ENCODE results near the gene HYAL1. TPM values are rescaled to one million over a fixed set of nuclear protein-coding genes. Genes with fewer than 3 reads are reported as not detected.
"Not testable (repeated sequence)": the region's sequence is repeated elsewhere in the genome, so short reads cannot be mapped to it uniquely, and the experiment has no call there.

The HYAL1 gene
- total and polyA plus RNA-seq, 4 donors = 1.6 to 51.2 (median 26.2) TPM

DNA sequence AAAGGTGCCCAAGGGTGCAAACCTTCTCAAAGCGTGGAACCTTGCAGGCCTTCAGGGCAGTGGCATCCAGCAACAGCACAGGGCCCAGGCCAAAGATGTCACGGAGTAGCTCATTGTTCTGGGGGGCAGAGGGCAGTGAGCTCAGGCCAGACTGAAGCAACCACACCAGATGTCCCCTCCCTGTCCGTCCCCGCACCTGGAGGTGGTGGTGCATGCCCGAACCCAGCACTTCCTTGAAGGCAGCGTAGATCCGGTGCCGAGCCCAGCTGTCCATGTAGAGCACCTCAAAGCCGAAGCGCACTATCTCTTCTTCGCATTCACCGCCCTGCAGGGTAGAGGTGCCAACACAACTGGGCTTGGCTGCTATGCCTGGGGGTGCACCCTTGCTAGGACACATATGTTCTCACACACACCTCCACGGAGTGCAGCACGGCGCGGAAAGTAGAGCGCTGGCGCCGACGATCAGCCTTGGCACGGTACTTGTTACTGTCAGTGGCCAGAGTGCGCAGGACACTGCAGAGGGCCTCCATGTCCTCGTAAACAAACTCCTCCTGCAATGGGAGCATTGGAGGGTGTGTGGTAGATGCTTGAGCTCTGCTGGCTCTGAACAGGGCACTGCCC lies 14.9 kb downstream of the HYAL1 start:
- Histone ChIP-seq H3K4me1 (ENCODE audit: control insufficient read depth in 5 of 5, insufficient read depth in 5 of 5, low read length in 5 of 5) (peaks cover 0 to 14% (median 3%) of the 10 kb centered on the region in 5 donors), H3K9me3 (ENCODE audit: control insufficient read depth in 4 of 4, insufficient read depth in 3 of 4, low read length in 3 of 4) (no peaks in the 10 kb centered on the region), H3K4me3 (no peak overlapping the region), H3K9ac (ENCODE audit: insufficient read depth in 1 of 2, low read length in 2 of 2) (no peak overlapping the region), H3K27ac (ENCODE audit: low read depth in 1 of 2, low read length in 1 of 2) (no peak overlapping the region), H3K36me3 (ENCODE audit: control insufficient read depth in 4 of 4, insufficient read depth in 4 of 4, low read length in 4 of 4) (peaks cover 3 to 43% (median 12%) of the 10 kb centered on the region in 4 donors), H3K27me3 (ENCODE audit: control insufficient read depth in 3 of 3, insufficient read depth in 3 of 3, low read length in 2 of 3) (no peaks in the 10 kb centered on the region)
- ATAC-seq (ENCODE audit: insufficient read depth, low FRiP score) (no peak), DNase-seq (no peak)
- WGBS, 2 donors = 93 to 98% methylated on average over 23 of the region's 23 CpGs
- TF ChIP-seq, protein P1, sequence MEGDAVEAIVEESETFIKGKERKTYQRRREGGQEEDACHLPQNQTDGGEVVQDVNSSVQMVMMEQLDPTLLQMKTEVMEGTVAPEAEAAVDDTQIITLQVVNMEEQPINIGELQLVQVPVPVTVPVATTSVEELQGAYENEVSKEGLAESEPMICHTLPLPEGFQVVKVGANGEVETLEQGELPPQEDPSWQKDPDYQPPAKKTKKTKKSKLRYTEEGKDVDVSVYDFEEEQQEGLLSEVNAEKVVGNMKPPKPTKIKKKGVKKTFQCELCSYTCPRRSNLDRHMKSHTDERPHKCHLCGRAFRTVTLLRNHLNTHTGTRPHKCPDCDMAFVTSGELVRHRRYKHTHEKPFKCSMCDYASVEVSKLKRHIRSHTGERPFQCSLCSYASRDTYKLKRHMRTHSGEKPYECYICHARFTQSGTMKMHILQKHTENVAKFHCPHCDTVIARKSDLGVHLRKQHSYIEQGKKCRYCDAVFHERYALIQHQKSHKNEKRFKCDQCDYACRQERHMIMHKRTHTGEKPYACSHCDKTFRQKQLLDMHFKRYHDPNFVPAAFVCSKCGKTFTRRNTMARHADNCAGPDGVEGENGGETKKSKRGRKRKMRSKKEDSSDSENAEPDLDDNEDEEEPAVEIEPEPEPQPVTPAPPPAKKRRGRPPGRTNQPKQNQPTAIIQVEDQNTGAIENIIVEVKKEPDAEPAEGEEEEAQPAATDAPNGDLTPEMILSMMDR (IDR thresholded peaks at IDR 0.05; ENCODE audit: control extremely low read depth, extremely low read depth) = no peak

DNA sequence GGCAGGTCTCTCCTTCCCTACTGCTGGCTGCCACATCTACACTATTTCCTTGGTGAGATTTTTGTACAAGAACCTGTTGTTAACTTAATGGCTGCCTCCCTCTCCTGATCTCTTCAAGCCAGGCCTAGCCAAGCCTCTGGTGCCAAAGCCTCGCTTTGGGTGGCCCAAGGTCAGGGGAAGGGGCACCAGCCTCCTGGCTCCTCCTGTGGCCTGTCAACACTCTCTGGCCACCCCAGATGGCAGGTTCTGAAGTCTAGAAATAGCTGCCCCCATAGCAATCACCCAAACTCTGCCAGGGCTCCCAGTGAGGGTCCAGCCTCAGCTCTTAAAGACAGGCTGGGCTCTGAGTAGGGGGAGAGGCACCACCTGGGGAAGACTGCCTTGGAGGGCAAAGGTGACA lies 16.1 kb downstream of the HYAL1 start:
- DNase-seq (no peak), ATAC-seq (ENCODE audit: insufficient read depth, low FRiP score) (no peak)
- Histone ChIP-seq H3K4me1 (ENCODE audit: control insufficient read depth in 5 of 5, insufficient read depth in 5 of 5, low read length in 5 of 5) (peaks cover 0 to 9% (median 3%) of the 10 kb centered on the region in 5 donors), H3K9me3 (ENCODE audit: control insufficient read depth in 4 of 4, insufficient read depth in 3 of 4, low read length in 3 of 4) (no peaks in the 10 kb centered on the region), H3K36me3 (ENCODE audit: control insufficient read depth in 4 of 4, insufficient read depth in 4 of 4, low read length in 4 of 4) (peaks cover 3 to 43% (median 12%) of the 10 kb centered on the region in 4 donors), H3K9ac (ENCODE audit: insufficient read depth in 1 of 2, low read length in 2 of 2) (no peak overlapping the region), H3K27me3 (ENCODE audit: control insufficient read depth in 3 of 3, insufficient read depth in 3 of 3, low read length in 2 of 3) (no peaks in the 10 kb centered on the region), H3K4me3 (no peak overlapping the region), H3K27ac (ENCODE audit: low read depth in 1 of 2, low read length in 1 of 2) (no peak overlapping the region)
- 56 to 100% methylated on average over 1 of the region's 1 CpG for WGBS, 2 donors
- TF ChIP-seq, protein P1 (IDR thresholded peaks at IDR 0.05; ENCODE audit: control extremely low read depth, extremely low read depth) = no peak

DNA sequence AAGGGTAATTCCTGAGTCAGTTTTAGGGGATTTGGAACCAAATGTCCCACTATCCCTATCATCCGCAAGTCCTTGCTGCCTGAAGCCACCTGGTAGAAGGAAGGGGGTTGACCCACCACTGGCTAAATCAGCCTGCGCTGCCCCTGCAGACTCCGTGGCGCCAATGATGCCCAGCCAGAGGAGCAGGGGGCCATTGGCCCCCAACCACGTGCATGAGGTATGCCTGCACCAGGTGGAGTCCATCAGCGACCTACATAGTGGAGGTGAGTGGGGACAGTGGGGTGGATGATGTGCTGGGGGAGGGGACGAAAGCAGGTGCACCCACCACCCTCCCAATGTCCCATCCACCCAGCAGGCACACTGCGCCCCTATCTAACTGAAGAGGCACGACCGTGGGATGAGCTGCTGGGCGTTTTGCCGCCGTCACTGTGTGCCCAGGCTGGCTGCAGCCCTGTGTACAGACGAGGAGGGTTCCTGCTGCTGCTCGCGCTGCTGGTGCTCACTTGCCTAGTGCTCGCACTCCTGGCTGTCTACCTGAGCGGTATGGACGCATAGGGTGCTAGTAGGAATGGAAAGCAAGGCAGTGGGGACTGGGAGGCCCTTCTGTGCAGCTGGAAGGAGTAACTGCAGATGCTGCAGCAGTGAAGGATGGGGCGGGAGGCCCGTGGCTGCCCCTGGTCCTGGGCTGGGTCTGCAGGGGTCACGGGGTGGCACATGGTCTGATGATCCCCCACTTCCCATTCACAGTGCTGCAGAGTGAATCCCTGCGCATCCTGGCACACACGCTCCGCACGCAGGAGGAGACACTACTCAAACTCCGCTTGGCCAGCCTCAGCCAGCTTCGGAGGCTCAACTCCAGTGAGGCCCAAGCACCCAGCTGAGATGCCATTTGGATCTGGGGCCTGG lies 16.8 kb downstream of the HYAL1 start:
- TF ChIP-seq, protein P1 (IDR thresholded peaks at IDR 0.05; ENCODE audit: control extremely low read depth, extremely low read depth) = no peak
- Histone ChIP-seq H3K27ac (ENCODE audit: low read depth in 1 of 2, low read length in 1 of 2) (no peak overlapping the region), H3K9ac (ENCODE audit: insufficient read depth in 1 of 2, low read length in 2 of 2) (no peak overlapping the region), H3K36me3 (ENCODE audit: control insufficient read depth in 4 of 4, insufficient read depth in 4 of 4, low read length in 4 of 4) (peaks cover 3 to 43% (median 12%) of the 10 kb centered on the region in 4 donors), H3K27me3 (ENCODE audit: control insufficient read depth in 3 of 3, insufficient read depth in 3 of 3, low read length in 2 of 3) (no peaks in the 10 kb centered on the region), H3K9me3 (ENCODE audit: control insufficient read depth in 4 of 4, insufficient read depth in 3 of 4, low read length in 3 of 4) (no peaks in the 10 kb centered on the region), H3K4me3 (no peak overlapping the region), H3K4me1 (ENCODE audit: control insufficient read depth in 5 of 5, insufficient read depth in 5 of 5, low read length in 5 of 5) (peaks cover 0 to 8% (median 3%) of the 10 kb centered on the region in 5 donors)
- 90 to 92% methylated on average over 27 to 28 of the region's 28 CpGs for WGBS, 2 donors
- DNase-seq = no peak
- ATAC-seq (ENCODE audit: insufficient read depth, low FRiP score) = no peak

DNA sequence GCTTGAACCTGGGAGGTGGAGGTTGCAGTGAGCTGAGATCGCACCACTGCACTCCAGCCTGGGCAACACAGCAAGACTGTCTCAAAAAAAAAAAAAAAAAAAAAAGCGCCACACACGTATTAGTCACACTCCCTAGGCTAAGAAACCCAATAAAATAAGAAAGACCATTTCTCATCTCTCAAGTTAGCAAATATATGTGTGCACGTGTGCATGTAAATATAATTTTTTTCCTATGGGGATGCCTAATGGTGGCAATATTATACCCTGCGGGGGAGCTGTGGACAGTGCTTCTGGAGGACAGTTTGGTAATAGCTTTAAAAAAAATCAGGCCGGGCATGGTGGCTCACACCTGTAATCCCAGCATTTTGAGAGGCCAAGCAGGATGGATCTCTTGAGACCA lies 19.3 kb downstream of the HYAL1 start:
- 92 to 93% methylated on average over 6 of the region's 6 CpGs for WGBS, 2 donors
- H3K4me3 ChIP-seq; H3K9me3 ChIP-seq (ENCODE audit: control insufficient read depth in 4 of 4, insufficient read depth in 3 of 4, low read length in 3 of 4); ATAC-seq (ENCODE audit: insufficient read depth, low FRiP score); H3K27me3 ChIP-seq (ENCODE audit: control insufficient read depth in 3 of 3, insufficient read depth in 3 of 3, low read length in 2 of 3); H3K4me1 ChIP-seq (ENCODE audit: control insufficient read depth in 5 of 5, insufficient read depth in 5 of 5, low read length in 5 of 5); H3K27ac ChIP-seq (ENCODE audit: low read depth in 1 of 2, low read length in 1 of 2); H3K9ac ChIP-seq (ENCODE audit: insufficient read depth in 1 of 2, low read length in 2 of 2); DNase-seq: not testable (repeated sequence)
- peaks cover 0 to 27% (median 7%) of the 10 kb centered on the region in 4 donors for H3K36me3 ChIP-seq (ENCODE audit: control insufficient read depth in 4 of 4, insufficient read depth in 4 of 4, low read length in 4 of 4)
